Activated CD4-positive, alpha-beta T cell treated with anti-CD3 and anti-CD28 coated beads, Interleukin-2, amount 50 U/mL, for 4 hours (primary cell): ENCODE measurements around the gene NCLN.
"Not testable (repeated sequence)": the region's sequence is repeated elsewhere in the genome, so short reads cannot be mapped to it uniquely, and the experiment has no call there.

Source experiments
- DNase-seq, 2 experiments: peaks; one replicate each; pipeline ENCODE4 v3.0.0-alpha.2; 2020

NCLN gene

DNA sequence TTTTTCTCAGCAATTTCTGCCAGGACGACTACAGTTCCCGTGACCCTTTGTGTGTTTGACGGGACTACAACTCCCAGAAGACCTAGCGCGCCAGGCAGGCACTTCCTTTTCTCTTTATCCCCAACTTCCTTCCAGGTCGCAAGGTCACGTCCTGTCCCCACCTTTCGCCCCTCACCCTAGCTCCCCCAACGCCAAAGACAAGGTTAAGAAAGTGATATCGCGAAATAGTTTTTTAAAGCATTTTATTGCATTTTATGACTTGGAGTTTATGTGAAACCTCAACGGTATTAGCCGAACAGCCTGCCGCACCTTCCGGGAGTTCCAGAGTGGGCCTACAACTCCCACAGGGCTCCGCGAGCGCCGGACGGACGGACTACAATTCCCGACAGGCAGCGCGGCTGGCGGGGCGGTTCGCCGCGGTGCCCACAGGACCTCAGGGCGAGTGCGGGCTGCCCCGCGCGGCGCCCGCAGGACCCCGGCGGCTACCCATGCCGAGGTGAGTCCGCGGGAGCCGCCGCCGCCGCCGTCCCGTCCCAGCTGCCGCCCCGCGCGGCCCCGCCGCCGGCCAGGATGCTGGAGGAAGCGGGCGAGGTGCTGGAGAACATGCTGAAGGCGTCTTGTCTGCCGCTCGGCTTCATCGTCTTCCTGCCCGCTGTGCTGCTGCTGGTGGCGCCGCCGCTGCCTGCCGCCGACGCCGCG lies at the start of gene NCLN:
TSS of gene NCLN (plus strand) at position 470 of the 699 bp plus-strand sequence. CDS start at position 571, 101 bp downstream.
- peak; percentile 92 for DNase-seq

DNA sequence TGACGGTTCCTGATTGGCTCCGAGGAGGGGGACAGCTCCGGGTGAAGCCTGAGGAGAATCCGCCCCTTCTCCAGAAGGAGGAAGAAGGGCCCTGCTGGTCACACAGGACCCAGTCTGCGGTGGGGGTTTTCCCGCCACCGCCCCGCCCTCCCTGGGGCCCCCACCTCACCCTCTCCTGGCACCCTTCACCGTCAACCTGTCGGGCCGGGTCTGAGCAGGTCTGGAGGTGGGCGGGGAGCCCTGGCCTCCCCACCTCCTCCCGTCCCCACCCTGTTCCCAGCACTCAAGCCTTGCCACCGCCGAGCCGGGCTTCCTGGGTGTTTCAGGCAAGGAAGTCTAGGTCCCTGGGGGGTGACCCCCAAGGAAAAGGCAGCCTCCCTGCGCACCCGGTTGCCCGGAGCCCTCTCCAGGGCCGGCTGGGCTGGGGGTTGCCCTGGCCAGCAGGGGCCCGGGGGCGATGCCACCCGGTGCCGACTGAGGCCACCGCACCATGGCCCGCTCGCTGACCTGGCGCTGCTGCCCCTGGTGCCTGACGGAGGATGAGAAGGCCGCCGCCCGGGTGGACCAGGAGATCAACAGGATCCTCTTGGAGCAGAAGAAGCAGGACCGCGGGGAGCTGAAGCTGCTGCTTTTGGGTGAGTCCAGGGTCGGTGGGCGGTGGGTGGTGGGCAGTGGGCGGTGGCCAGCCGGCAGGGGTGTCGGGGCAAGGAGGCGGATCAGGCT lies 49.6 kb upstream of the NCLN start, which contains the start of gene GNA15:
TSS of gene GNA15 (plus strand) at position 73 of the 723 bp plus-strand sequence. CDS start at position 491, 418 bp downstream.
- DNase-seq, result peak; percentile 19 to 25

DNA sequence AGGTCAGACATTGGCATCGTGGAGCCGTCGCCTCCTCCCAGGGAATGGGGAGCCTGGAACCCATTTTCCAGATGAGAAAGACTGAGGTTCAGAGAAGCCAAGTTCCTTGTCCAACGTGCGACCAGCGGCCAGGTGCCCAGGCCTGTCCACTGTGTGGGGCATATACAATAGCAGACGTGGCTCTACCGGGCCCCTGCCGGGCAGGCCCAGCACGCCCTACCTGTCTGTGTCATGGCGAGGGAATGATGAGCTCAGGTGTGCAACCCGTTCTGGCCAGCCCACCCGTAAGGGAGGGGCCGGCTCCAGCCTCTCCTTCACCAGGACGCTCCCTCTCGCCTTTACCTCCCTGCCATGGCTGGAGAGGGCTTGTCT lies 49.1 kb upstream of the NCLN start:
- DNase-seq, result no peak

DNA sequence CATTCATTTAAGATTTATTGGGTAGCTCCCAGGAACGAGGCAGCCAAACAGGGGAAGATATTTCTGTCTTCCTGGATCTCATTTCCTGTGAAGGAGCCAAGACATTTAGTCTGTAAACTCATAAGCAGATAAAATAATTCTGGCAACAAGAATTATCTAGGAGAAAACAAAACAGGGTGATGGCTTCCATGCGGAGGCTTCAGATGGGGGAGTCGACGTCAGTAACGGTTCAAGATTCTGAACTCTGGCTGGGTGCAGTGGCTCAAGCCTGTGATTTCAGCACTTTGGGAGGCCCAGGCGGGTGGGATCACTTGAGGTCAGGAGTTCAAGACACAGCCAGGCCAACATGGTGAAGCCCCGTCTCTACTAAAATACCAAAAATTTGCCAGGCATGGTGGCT lies 48.6 kb upstream of the NCLN start:
- no peak for DNase-seq

DNA sequence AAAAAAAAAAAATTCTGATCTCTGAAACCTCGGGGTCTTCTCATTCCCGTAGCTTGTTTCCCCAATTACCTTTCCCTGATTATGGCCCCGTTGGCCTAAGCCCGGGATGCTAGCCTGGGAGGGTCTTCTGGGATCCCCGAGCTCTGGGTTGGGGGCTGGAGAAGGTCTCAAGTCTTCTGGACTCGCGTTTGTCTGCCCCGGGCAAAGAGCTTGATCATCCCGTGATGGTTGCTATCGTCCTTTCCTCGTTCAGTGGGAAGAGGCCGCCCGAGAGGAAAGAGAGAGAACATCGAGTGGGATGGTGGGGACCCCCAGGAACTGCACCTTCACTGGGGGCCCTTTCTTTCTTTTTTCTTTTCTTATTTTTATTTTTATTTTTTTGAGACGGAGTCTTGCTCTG lies 47.5 kb upstream of the NCLN start:
- DNase-seq, result no peak

- no peak for DNase-seq
Measured at GRCh38 chr19:3140667-3141038, 45.1 kb upstream of the NCLN start.

DNA sequence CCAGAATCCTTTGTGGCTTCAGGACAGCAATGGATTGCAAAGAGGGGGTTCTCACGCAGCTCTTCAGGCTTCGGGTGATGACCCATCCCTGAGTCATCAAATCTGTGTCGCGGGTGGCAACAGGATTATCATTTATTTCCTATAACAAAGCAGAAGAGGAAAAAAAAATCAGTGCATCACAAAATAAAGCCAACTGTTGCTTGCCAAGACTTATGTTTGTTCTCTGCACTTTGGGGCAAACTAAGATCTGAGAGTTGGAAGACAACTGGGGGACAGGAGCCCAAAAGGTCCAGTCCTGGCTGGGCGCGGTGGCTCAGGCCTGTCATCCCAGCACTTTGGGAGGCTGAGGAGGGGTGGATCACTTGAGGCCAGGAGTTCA lies 43.4 kb upstream of the NCLN start:
- peak; percentile 55 to 68 for DNase-seq

- no peak for DNase-seq
Measured at GRCh38 chr19:3142781-3143337, 42.9 kb upstream of the NCLN start.

DNA sequence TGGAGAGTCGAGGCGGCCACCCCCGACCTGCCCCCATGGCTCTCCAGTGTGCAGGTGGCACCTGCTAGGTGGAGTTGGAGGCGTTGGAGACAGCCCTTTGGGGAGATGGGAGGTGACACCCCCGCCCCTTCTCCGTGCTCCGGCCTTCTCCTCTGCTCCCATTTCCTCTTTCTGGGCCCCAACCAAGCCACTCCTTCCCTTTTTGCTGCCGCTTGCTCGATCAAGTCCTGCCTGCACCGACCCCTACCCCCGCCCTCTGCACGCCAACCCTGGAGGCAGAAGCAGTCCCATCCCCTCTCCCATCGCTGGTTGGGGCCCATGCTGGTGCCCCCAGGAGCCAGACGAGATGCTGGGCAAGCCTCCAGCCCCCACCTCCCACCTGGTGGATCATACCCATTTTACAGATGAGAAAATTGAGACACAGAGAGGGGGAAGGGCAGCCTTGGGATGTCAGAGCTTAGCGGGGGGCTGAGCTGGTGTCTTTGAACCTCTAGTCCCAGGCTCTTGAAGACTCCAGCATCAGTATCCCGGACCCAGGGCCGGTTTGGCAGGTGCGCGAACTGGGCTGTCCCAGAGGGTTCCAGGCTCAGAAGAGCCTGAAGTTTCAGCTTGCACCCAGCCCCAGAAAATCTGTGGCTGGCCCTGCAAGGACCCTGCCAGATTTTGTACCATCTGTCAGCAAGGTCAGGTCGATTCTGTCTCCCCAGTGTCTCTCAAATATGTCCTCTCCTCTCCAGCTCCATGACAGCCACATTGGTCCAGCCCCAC lies 39.6 kb upstream of the NCLN start:
- no peak for DNase-seq

DNA sequence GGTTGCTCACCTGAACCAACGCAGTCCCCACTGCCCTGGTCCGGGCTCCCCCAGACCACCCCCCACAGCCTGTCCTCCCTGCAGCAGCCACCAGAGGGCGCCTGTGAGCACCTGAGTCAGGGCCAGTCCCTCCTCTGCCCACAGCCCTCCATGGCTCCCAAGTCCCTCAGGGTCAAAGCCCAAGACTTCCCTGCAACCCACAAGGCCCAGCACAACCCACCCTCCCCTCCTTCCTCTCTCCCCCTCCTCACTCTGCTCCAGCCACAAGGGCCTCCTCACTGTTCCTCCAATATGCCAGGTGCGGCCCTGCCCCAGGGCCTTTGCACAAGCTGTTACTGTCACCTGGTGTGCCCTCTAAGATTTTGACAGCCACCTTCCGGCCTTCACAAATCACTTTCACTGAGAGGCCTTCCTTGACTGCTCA lies 39.0 kb upstream of the NCLN start:
- peak; percentile 61 to 68 for DNase-seq

GRCh38 chr19:3148503-3148902 lies 37.2 kb upstream of the NCLN start:
- DNase-seq, result no peak

GRCh38 chr19:3149089-3149488 lies 36.6 kb upstream of the NCLN start:
- no peak for DNase-seq

- no peak for DNase-seq
Measured at GRCh38 chr19:3149526-3150505, 35.9 kb upstream of the NCLN start.

DNA sequence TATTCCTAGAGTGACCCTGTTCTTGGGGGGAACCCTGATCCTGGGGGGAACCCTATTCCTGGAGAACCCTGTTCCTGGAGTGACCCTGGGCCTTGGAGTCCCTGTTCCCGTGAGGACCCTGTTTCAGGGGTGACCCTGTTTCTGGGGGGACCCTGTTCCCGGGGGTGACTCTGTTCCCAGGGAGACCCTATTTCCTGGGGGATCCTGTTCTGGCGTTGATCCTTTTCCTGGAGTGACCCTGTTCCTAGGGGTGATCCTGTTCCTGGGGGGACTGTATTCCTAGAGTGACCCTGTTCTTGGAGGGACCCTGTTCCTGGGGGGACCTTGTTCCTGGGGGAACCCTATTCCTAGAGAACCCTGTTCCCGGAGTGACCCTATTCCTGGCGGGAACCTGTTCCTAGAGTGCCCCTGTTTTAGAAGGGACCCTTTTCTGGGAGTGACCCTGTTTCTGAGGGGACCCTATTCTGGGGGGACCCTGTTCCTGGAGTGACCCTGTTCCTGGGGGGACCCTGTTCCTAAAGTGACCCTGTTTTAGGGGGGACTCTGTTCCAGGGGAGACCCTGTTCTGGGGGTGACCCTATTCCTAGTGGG lies 34.9 kb upstream of the NCLN start:
- DNase-seq, result no peak

DNA sequence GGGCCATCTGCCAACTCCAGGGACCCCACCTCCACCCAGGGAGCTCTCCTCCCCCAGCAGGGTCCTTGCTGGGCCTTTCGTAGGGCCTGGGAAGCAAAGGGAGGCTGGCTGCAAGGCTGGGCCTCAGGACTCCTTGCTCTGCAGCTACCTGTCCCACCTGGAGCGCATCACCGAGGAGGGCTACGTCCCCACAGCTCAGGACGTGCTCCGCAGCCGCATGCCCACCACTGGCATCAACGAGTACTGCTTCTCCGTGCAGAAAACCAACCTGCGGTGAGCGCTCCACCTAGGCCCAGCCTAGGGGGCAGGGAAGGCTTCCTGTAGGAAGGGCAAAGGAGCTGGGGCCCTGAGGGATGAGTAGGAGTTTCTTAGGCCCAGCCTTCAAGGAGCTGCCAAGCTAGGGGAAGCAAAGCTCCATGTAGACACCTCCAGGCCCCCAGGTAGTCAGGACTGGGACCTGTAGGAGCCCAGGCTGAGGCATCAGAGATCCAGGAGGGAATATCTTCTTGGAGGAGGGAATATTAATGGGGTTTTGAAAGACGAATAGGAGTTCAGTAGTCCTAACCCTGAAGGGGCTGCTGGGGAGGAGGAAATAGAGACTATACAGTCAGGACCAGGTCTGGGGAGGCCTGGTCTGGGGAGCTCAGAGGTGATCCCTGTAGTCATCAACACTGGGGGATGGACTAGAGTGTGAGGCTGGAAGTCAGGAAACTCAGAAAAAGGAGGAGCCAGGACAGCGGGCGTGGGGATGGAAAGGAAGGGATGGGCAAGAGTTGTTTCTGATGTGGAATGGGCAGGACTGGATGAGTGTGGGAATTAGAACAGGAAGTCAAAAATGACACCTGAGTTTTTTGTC lies 33.9 kb upstream of the NCLN start:
- DNase-seq, result no peak

DNA sequence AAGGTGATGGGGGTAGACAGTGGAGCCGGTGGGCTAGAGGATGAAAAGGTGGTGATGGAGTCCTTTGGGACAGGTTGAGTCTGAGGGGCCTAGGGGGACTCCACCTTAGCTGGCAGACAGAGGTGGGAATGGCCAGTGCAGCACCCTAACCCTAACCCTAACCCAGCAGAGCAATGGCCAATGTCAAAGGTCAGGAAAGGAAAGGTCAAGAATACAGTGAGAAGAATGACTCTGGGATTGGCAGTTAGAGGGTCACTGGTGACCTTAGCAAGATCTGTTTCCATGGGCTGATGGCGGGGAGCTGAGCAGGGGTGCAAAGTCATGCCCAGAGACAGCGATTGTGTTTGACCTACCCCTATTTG lies 33.3 kb upstream of the NCLN start:
- no peak for DNase-seq

- no peak for DNase-seq
Measured at GRCh38 chr19:3153286-3154230, 32.2 kb upstream of the NCLN start.

DNA sequence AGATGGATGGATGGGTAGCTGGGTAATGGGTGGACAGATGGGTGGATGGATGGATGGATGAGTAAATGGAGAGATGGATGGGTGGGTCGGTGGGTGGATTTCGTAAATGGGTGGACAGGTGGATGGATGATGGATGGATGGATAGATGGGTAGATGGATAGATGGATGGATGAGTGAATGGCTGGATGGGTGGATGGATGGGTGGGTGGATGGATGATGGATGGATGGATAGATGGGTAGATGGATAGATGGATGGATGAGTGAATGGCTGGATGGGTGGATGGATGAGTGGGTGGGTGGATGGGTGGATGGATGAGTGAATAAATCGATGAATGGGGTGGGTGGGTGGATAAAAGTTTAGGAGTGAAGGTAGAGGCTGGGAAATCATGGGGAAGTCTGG lies 31.3 kb upstream of the NCLN start:
- not testable (repeated sequence) for DNase-seq

DNA sequence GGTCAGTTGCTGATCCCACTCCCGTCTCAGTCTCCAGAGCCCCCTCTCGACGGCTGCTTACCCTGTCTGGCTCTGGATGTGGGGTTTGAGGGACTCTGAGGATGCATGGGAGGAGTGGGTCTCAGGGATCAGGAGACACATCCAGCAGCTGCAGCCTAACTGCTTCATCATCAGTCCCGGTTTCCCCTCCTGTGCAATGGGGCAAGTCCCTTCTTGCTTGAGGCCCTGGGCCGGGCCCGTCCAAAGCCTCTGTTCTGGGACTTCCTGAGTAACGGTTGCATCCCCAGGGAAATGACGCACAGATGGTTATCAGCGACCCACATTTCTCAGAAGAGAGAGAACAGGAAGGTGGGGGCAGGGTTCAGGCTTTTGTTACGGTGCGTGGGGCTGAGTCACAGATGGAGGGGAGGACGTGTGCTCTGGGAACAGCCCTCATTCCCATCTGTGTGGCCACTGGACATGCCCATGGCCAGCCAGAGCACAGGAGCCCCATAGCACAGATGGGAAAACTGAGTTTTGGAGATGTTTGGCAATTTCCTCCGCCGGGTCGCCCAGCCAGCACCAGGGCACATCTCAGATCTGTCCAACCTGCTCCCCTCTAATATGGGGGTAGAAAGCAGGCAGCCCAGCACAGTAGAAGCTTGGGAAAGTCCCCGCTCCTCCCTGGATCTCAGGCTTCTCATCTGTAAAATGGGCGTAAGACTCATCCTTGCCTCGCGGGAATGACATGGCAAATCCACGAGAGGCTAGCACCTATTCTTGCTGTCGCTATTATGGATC lies 30.6 kb upstream of the NCLN start:
- DNase-seq, result peak; percentile 86 to 88
